ENCODE data around the gene CTBP2.
A peak's percentile ranks its signal among the peaks of the same experiment; 100 is the strongest.

Gene CTBP2

DNA sequence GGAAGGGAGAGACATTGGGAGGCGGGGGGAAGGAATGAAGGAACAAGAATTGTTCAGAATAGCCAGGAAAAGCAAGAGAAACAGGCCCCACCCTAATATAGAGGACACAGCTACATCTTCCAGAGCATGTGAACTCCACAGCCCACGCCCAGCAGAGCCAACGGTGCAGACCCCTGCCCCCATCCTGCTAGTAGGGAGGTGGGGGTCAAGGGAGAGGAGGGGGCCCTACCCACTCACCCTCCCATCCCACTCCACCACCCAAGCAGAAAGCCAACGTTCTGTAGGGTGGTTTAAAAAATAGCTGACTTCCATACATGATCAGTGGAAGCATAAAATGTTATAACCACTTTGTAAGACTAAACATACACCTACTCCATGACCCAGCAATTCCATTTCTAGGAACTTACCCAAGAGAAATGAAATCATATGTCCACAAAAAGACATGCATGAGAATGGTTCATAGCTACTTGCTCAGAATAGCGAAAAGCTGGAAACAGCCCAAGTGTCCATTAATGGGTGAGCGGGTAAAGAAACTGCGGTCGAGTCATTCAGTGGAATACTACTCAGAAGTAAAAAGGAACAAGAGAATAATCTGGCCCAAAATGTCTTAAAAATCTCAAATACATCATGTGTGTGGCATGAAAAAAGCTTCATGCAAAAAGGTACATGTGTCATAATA lies 31.8 kb downstream of the CTBP2 start:
- H3K4ac ChIP-seq (ENCODE audit: low read depth, low read length): no peak overlapping the region
- H3K4me3 ChIP-seq (ENCODE audit: low read length): no peak overlapping the region
- H3K27ac ChIP-seq (ENCODE audit: low read depth, low read length): no peak overlapping the region
- no peak overlapping the region for H2BK120ac ChIP-seq (ENCODE audit: low read depth, low read length)
- DNase-seq: no peak
- no peak overlapping the region for H3K56ac ChIP-seq (ENCODE audit: low read length)
- no peak overlapping the region for H3K18ac ChIP-seq (ENCODE audit: low read length)
- H3K27me3 ChIP-seq (ENCODE audit: insufficient read depth, low read length, poor library complexity): no peaks in the 10 kb centered on the region
- H2BK15ac ChIP-seq (replicated peaks; ENCODE audit: low read depth): no peak overlapping the region
- no peak overlapping the region for H2BK5ac ChIP-seq (ENCODE audit: low read length)
- peaks cover 4% of the 10 kb centered on the region for H3K4me1 ChIP-seq (ENCODE audit: control insufficient read depth, low read depth, low read length)
- no peak overlapping the region for H2AK5ac ChIP-seq (ENCODE audit: low read length)
- H3K79me2 ChIP-seq (ENCODE audit: control insufficient read depth, insufficient read depth, low read length): peaks cover 95% of the 10 kb centered on the region
- WGBS (ENCODE audit: extremely low coverage, insufficient coverage, low lambda C conversion rate): no CpG with 5 or more reads among the region's 8 CpGs
- H3K4me2 ChIP-seq (ENCODE audit: low read length): no peak overlapping the region
- peaks cover 6% of the 10 kb centered on the region for H3K36me3 ChIP-seq (ENCODE audit: control insufficient read depth, insufficient read depth, low read length)
- peaks cover 24% of the 10 kb centered on the region for H3K79me1 ChIP-seq (ENCODE audit: low read length)
- no peak overlapping the region for H4K8ac ChIP-seq (ENCODE audit: low read depth, low read length)
- peak overlapping the region; percentile 34 for H3K23ac ChIP-seq (ENCODE audit: low read length)
- H3K9ac ChIP-seq (ENCODE audit: low read length): no peak overlapping the region
- no peak overlapping the region for H4K5ac ChIP-seq (ENCODE audit: low read length)

- no peak overlapping the region for H4K5ac ChIP-seq (ENCODE audit: low read length)
- H2BK15ac ChIP-seq (replicated peaks; ENCODE audit: low read depth): no peak overlapping the region
- H3K27me3 ChIP-seq (ENCODE audit: insufficient read depth, low read length, poor library complexity): no peaks in the 10 kb centered on the region
- H3K4ac ChIP-seq (ENCODE audit: low read depth, low read length): no peak overlapping the region
- H3K4me1 ChIP-seq (ENCODE audit: control insufficient read depth, low read depth, low read length): peaks cover 4% of the 10 kb centered on the region
- H2AK5ac ChIP-seq (ENCODE audit: low read length): no peak overlapping the region
- no peak for DNase-seq
- no peak overlapping the region for H3K4me2 ChIP-seq (ENCODE audit: low read length)
- H3K56ac ChIP-seq (ENCODE audit: low read length): no peak overlapping the region
- H2BK120ac ChIP-seq (ENCODE audit: low read depth, low read length): no peak overlapping the region
- H3K36me3 ChIP-seq (ENCODE audit: control insufficient read depth, insufficient read depth, low read length): peaks cover 6% of the 10 kb centered on the region
- no peak overlapping the region for H4K8ac ChIP-seq (ENCODE audit: low read depth, low read length)
- peaks cover 95% of the 10 kb centered on the region for H3K79me2 ChIP-seq (ENCODE audit: control insufficient read depth, insufficient read depth, low read length)
- peaks cover 27% of the 10 kb centered on the region for H3K79me1 ChIP-seq (ENCODE audit: low read length)
- no peak overlapping the region for H3K4me3 ChIP-seq (ENCODE audit: low read length)
- H3K18ac ChIP-seq (ENCODE audit: low read length): no peak overlapping the region
- no peak overlapping the region for H2BK5ac ChIP-seq (ENCODE audit: low read length)
- H3K23ac ChIP-seq (ENCODE audit: low read length): no peak overlapping the region
- WGBS (ENCODE audit: extremely low coverage, insufficient coverage, low lambda C conversion rate): no CpG with 5 or more reads among the region's 3 CpGs
- no peak overlapping the region for H3K27ac ChIP-seq (ENCODE audit: low read depth, low read length)
- H3K9ac ChIP-seq (ENCODE audit: low read length): no peak overlapping the region
Measured at GRCh38 chr10:125127986-125128385, 32.4 kb downstream of the CTBP2 start.

- H3K4ac ChIP-seq (ENCODE audit: low read depth, low read length): no peak overlapping the region
- no peak overlapping the region for H3K4me2 ChIP-seq (ENCODE audit: low read length)
- H3K79me2 ChIP-seq (ENCODE audit: control insufficient read depth, insufficient read depth, low read length): peaks cover 95% of the 10 kb centered on the region
- H3K56ac ChIP-seq (ENCODE audit: low read length): no peak overlapping the region
- H2BK120ac ChIP-seq (ENCODE audit: low read depth, low read length): no peak overlapping the region
- peaks cover 6% of the 10 kb centered on the region for H3K36me3 ChIP-seq (ENCODE audit: control insufficient read depth, insufficient read depth, low read length)
- no peak overlapping the region for H3K18ac ChIP-seq (ENCODE audit: low read length)
- H2BK15ac ChIP-seq (replicated peaks; ENCODE audit: low read depth): no peak overlapping the region
- peaks cover 6% of the 10 kb centered on the region for H3K4me1 ChIP-seq (ENCODE audit: control insufficient read depth, low read depth, low read length)
- no peak for DNase-seq
- no peaks in the 10 kb centered on the region for H3K27me3 ChIP-seq (ENCODE audit: insufficient read depth, low read length, poor library complexity)
- H2AK5ac ChIP-seq (ENCODE audit: low read length): no peak overlapping the region
- H3K23ac ChIP-seq (ENCODE audit: low read length): no peak overlapping the region
- no peak overlapping the region for H3K27ac ChIP-seq (ENCODE audit: low read depth, low read length)
- H4K8ac ChIP-seq (ENCODE audit: low read depth, low read length): no peak overlapping the region
- H2BK5ac ChIP-seq (ENCODE audit: low read length): no peak overlapping the region
- no peak overlapping the region for H4K5ac ChIP-seq (ENCODE audit: low read length)
- H3K4me3 ChIP-seq (ENCODE audit: low read length): no peak overlapping the region
- no CpG with 5 or more reads among the region's 5 CpGs for WGBS (ENCODE audit: extremely low coverage, insufficient coverage, low lambda C conversion rate)
- no peak overlapping the region for H3K9ac ChIP-seq (ENCODE audit: low read length)
- peaks cover 32% of the 10 kb centered on the region for H3K79me1 ChIP-seq (ENCODE audit: low read length)
Measured at GRCh38 chr10:125127110-125127509, 33.3 kb downstream of the CTBP2 start.

- Histone ChIP-seq H2BK5ac (ENCODE audit: low read length) (no peak overlapping the region), H3K4me3 (ENCODE audit: low read length) (no peak overlapping the region), H3K9ac (ENCODE audit: low read length) (no peak overlapping the region), H2AK5ac (ENCODE audit: low read length) (no peak overlapping the region), H3K4me1 (ENCODE audit: control insufficient read depth, low read depth, low read length) (peaks cover 6% of the 10 kb centered on the region), H4K5ac (ENCODE audit: low read length) (no peak overlapping the region), H3K27me3 (ENCODE audit: insufficient read depth, low read length, poor library complexity) (no peaks in the 10 kb centered on the region), H3K18ac (ENCODE audit: low read length) (no peak overlapping the region), H3K23ac (ENCODE audit: low read length) (no peak overlapping the region), H4K8ac (ENCODE audit: low read depth, low read length) (no peak overlapping the region), H3K27ac (ENCODE audit: low read depth, low read length) (no peak overlapping the region), H3K4ac (ENCODE audit: low read depth, low read length) (no peak overlapping the region), H3K79me2 (ENCODE audit: control insufficient read depth, insufficient read depth, low read length) (peaks cover 95% of the 10 kb centered on the region), H3K56ac (ENCODE audit: low read length) (no peak overlapping the region), H2BK15ac (replicated peaks; ENCODE audit: low read depth) (no peak overlapping the region), H3K36me3 (ENCODE audit: control insufficient read depth, insufficient read depth, low read length) (peaks cover 6% of the 10 kb centered on the region), H2BK120ac (ENCODE audit: low read depth, low read length) (no peak overlapping the region), H3K4me2 (ENCODE audit: low read length) (no peak overlapping the region), H3K79me1 (ENCODE audit: low read length) (peaks cover 27% of the 10 kb centered on the region)
- no CpG with 5 or more reads among the region's 22 CpGs for WGBS (ENCODE audit: extremely low coverage, insufficient coverage, low lambda C conversion rate)
- DNase-seq: no peak
Measured at GRCh38 chr10:125125951-125126735, 34.2 kb downstream of the CTBP2 start.

- Histone ChIP-seq H2BK5ac (ENCODE audit: low read length) (no peak overlapping the region), H3K23ac (ENCODE audit: low read length) (no peak overlapping the region), H2BK15ac (replicated peaks; ENCODE audit: low read depth) (no peak overlapping the region), H4K5ac (ENCODE audit: low read length) (no peak overlapping the region), H3K36me3 (ENCODE audit: control insufficient read depth, insufficient read depth, low read length) (peaks cover 4% of the 10 kb centered on the region), H3K27me3 (ENCODE audit: insufficient read depth, low read length, poor library complexity) (no peaks in the 10 kb centered on the region), H3K4me3 (ENCODE audit: low read length) (no peak overlapping the region), H3K79me2 (ENCODE audit: control insufficient read depth, insufficient read depth, low read length) (peaks cover 97% of the 10 kb centered on the region), H2AK5ac (ENCODE audit: low read length) (no peak overlapping the region), H4K8ac (ENCODE audit: low read depth, low read length) (no peak overlapping the region), H3K18ac (ENCODE audit: low read length) (no peak overlapping the region), H3K56ac (ENCODE audit: low read length) (no peak overlapping the region), H3K79me1 (ENCODE audit: low read length) (peaks cover 30% of the 10 kb centered on the region), H3K4me1 (ENCODE audit: control insufficient read depth, low read depth, low read length) (peaks cover 13% of the 10 kb centered on the region), H3K27ac (ENCODE audit: low read depth, low read length) (no peak overlapping the region), H2BK120ac (ENCODE audit: low read depth, low read length) (no peak overlapping the region), H3K9ac (ENCODE audit: low read length) (no peak overlapping the region), H3K4ac (ENCODE audit: low read depth, low read length) (no peak overlapping the region), H3K4me2 (ENCODE audit: low read length) (no peak overlapping the region)
- DNase-seq: no peak
- WGBS (ENCODE audit: extremely low coverage, insufficient coverage, low lambda C conversion rate): no CpG with 5 or more reads among the region's 10 CpGs
Measured at GRCh38 chr10:125124907-125125306, 35.5 kb downstream of the CTBP2 start.
